ENCODE data around the gene IL1RN.

IL1RN gene

DNA sequence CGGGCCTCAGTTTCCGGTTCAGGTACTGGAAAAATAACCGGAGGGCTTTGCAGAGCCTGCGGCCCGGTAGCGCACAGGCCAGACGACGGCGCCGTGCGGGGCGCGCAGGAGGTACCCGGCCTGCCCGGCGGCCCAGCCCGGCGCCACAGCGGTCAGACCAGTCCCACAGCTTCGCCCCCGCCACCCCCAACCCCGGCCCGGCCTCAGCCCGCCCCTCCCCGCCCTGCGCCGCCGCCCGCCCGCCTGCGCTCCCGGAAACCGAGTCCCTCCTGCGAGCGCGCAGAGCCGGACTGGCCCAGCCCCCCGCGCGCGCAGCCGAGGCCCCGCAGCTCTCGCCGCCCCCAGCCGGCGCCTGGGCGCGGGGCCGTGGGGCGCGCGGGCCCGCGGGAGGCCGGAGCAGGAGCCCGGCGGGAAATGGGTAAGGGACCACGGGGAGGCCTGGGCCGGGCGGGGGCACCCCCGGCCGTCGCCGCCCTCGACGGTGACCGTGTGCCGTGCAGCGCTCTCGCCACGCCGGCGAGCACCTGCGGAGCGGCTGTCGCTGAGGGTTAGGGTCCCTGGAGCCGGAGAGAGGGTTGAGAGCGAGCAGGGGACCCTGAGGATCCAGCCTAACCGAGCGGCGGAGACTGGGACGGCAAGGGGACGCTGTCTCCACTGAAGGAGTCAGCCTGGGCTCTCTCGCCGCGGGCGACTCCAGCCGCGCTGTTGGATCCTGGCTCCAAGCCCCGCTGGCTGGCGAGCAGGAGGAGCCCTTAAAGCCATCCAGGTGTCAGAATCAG is 29.9 kb downstream of the IL1RN start:
- DNase-seq (ENCODE audit: low read depth) = no peak

DNA sequence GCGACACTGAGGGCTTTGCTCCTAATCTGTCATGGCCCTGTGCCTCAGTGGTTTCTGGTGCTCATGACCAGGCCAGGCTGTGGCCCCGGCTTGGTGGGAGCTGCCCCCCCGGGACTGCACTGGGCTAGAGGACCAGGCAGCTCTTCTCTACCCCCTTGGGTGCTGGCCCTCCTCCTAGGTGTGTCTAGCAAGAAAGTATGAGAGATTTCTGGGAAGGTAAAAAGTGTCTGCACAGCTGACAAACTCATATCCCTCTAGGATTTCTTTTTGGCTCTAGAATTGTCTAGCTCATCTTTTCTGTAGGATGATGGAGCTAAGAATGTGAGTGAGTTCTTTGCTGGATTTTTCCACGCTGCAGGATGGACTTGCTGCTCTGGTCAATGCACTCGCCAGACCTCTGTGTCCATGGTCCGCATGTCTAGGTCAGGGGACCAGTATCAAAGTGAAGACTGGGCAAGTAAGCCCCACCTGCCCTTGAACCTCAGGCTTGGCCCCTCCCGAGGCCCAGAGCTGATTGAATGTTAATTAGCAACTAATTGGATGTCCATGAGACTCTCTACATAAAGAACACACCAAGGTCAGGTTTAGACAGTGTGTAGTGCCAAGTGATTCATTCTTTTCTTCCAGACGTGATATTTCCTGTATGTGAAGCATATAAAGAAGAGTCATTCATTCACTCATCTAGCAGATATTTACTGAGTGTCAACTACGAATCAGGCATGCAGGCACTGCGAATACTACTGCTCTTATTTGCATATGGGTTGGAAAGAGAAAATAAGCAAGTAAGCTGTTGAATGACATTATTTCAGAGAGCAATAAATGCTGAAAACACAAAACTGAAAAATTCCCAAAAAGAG is 30.7 kb downstream of the IL1RN start:
- no peak for DNase-seq (ENCODE audit: low read depth)

DNA sequence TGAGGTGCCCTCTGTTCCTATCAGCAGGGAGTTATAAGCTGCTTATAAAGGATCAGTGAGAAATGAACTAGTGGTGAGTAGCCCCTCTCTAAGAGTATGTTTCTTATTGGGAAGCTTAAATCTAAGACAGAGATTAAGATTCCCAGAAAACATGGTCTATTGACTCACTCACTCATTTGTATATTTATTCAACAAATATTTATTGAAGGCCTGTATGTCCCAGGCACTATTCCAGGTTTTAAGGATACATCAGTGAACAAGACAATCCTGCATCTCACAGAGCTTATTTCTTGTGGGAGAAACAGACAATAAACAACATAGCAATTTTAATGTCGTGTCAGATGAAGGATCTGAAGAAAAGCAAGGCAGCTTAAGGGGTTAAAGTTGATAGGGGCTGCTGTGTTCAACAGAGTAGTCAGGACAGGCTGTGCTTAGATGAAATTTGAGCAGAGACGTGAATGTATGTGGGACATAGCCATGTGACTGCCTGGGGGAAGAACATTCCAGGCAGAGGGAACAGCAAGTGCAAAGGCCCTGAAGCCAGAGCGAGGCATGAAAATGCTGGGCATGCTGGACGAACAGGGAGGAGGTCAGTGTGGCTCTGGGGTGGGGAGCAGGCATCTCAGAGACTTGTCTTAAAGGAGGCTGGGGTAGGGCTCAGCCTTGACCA is 31.6 kb downstream of the IL1RN start:
- DNase-seq (ENCODE audit: low read depth) = no peak

DNA sequence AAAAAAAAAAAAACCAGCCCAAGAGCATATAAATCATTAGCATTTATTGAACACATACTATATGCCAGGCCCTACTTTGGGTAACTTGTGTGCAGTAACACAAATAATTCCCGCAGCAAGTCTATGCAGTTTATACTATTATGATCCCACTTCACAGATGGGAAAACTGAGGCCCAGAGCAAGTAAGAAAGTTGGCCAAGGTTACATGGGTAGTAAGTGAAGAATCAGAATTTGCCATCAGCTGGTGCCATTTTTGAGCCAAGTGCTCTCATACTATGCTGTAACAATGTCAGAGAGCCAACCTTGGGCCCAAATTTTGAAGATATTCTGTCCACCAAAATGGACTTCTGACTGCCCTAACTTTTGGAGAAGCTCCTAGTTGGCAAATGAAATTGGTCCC is 32.9 kb downstream of the IL1RN start:
- DNase-seq (ENCODE audit: low read depth) = no peak

DNA sequence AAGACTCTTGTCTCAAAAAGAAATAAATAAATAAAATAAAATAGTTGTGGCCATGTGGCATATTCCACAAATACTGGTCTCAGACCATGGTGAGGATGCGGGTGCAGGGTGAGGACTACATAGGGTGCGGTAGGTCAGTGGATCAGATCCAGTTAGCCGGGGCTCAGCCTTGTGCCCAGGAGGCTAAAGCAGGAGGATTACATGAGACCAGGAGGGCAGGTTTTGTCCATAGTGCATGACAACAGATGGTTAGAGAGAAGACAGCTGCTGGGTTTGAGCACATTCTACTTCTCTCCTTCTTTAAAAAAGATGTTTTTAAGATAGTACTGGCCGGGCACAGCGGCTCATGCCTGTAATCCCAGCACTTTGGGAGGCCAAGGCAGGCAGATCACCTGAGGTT is 33.6 kb downstream of the IL1RN start:
- no peak for DNase-seq (ENCODE audit: low read depth)

DNA sequence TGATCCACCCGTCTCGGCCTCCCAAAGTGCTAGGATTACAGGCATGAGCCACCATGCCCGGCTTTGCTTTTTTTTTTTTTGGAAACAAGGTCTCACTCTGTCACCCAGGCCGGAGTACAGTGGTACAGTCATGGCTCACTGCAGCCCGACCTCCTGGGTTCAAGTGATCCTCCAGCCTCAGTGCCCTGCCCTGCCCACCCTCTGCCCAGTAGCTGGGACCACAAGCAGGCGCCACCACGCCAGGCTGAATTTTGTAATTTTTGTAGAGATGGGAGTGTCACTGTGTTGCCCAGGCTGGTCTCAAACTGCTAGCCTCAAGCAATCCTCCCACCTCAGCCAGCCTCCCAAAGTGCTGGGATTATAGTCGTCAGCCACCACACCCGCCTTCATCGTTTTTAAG is 34.8 kb downstream of the IL1RN start:
- no peak for DNase-seq (ENCODE audit: low read depth)

DNA sequence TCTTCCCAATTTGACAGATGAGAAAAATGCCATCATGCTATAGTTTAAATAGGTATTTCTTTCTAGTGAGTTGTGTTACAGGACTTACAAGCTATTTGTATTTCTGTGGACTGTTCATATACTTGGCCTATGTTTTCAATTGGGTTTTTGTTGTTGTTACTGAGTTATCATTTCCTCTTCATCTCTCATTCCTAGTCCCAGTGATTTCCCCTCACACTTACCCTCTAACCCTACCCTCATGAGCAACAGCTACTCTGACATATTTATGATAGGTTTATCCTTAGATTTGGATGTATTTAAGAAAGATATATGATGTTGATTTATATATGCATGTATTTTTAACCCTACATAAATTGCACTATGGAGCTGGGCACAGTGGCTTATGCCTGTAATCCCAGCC is 35.5 kb downstream of the IL1RN start:
- no peak for DNase-seq (ENCODE audit: low read depth)

DNA sequence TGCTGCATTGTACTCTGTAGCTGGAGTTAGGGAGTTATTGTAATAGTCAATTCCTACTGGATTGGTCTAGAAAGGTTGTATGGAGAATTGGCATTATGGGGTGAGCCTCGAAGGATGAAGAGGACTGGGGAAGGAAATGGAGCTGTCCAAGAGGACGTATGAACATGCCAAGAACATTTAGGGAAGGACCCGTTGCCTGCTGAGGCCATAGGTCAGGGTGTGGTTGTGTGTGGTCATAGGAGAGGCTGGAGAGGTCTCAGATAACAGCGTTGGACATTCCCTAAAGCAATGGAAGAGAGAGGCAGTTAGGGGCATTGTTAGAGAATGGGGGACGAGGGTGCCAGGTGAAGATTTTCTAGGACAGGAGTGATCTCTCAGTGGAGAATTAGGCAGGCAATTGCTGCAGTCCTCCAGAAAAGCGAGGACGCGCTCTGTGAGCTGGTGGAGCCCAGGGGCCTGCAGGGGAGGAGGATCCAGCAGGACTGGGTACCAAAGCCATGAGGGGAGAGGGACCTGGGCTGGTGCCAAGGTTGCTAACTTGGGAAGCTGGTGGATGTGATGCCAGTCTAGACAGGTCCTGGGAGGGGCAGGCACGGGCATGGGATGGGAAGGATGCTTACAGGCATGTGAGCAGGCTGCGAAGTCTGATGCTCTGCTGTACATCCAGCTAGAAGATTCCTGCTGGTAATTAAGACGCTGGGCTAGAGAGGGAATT is 37.0 kb downstream of the IL1RN start:
- no peak for DNase-seq (ENCODE audit: low read depth)

DNA sequence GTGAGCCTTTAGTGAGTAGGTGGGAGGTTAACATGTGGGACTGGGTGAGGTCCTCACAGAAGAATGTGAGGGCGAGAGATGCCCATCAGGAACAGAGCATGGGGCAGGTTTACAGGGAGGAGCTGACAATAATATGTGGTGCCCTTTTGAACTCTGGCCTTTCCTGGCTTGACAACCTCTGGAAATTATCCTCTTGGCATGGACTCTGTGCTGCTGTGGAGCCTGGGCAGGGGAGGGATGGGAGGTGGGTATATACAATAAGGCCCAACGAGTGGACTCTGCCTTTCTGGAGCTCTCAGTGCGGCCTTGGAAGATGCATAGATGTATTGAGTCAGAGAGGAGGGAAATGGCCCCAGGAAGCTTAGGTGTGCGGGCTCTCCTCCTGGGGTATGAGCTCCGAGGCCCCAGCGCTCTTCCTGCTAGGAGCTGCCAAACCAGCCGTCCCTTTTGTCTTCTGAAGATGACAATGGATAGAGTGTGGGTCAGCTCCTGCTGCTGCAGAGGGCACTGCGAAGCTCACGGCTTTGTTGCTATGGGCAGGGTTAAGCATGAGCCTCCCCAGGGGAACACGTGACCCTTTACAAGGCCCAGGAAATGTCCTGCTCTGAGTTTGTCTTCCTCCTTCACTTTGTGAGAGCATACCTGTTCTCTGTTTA is 37.7 kb downstream of the IL1RN start:
- DNase-seq (ENCODE audit: low read depth) = no peak

DNA sequence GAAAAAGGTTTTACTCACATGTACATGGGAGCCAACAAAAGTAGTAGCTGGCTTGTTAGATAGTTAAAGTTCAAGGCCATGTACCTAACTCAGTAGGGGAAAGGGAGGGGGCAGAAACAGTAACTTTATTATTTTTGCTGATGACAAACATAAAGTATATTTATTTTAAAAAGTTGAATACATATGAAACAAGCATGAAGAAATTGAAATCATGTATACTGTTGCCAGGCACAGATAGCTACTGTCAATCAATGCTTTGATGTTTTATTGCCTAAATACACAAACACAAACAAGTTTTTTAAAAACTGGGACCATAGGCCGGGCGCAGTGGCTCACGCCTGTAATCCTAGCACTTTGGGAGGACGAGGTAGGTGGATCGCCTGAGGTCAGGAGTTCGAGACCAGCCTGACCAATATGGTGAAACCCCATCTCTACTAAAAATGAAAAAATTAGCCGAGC is 38.8 kb downstream of the IL1RN start:
- no peak for DNase-seq (ENCODE audit: low read depth)

DNA sequence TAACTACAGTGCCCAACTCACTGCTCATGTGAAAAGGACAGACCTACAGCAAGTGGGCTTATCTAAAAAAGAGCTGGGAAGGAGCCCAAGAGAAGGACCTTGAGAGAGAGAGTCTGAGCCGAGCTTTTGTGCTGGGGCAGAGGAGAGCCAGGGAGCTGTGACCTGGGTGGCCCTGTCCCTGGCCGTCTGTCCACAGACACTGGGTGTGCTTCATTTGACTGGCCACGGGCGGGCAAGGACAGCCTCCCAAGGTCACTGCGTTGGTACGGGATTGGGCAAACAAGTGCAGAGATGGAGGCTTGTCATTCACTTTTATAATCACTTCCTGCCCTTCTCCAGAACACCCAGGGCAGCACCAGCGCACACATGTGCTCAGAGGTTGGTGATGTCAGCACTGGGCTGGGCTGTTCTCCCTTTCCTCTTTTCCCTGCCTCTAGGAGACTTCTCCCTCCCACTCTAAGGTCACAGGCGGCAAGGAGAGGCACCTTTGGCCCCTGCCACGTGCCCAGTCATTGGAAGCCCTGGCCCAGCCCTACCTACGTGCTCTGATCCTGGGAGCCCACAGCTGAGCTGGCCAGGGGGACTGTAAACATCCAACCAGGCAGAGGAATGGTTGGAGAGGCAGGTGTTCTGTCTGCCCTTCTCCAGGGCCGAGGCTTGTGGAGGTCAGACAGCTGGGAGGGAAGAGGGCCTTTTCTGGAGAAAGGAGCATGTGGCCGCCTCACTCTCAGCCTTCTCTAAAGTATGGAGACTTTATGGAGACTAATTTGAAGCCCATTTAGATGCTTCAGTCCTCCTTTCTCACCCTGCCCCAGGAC is 39.9 kb downstream of the IL1RN start:
- no peak for DNase-seq (ENCODE audit: low read depth)

DNA sequence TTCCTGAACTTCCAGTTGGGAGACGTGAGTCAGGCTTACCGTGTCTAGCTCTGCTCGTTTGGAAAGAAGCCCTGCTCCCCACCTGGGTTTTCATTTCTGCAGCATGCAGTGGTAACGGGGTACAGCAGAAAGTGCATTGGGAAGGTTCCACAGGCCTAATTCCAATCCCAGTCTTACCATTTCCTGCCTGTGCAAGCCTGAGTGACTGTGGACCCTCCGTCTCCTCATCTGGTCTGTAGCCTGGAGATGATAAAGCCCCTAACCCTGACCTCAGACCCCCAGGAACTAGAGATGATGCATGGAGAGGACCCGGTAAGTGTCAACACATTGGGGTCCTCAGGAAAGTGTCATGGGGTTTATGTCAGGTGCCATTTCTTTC is 40.6 kb downstream of the IL1RN start:
- no peak for DNase-seq (ENCODE audit: low read depth)

DNA sequence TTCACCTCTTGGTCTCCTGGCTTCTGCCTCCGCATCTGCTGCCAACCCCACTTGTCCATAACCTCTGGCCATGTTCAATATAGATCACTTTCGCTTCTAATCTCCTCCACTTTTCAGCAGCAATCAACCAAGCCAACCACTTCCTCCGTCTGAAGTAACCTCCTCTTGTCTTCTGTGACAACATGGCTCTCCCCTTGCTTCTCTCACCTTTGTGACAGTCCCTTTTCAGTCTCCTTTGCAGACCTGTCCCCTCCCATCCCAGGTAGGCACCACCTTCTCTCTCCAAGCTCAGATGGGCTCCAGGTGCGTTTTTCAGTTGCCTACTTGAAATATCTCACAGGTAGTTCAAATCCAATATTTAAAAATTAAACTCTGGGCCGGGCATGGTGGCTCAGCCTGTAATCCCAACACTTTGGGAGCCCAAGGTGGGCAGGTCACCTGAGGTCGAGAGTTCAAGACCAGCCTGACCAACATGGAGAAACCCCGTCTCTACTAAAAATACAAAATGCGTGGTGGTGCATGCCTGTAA is 41.7 kb downstream of the IL1RN start:
- no peak for DNase-seq (ENCODE audit: low read depth)

DNA sequence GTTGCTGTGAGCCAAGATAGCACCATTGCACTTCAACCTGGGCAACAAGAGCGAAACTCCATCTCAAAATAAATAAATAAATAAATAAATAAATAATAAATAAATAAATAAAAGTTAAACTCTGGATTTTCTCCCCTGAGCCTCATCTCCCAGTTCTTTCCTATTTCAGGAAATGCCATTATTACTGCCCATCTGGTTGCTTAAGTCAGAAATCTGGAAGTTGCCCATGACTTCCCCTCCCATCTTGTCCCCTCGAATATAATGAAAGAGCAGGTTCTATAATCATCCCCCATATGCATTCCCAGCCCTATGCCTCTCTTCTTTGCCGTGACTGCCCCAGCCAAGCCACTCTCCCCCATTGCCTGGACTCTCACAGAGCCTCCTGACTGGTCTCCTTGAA is 42.2 kb downstream of the IL1RN start:
- DNase-seq (ENCODE audit: low read depth) = no peak

DNA sequence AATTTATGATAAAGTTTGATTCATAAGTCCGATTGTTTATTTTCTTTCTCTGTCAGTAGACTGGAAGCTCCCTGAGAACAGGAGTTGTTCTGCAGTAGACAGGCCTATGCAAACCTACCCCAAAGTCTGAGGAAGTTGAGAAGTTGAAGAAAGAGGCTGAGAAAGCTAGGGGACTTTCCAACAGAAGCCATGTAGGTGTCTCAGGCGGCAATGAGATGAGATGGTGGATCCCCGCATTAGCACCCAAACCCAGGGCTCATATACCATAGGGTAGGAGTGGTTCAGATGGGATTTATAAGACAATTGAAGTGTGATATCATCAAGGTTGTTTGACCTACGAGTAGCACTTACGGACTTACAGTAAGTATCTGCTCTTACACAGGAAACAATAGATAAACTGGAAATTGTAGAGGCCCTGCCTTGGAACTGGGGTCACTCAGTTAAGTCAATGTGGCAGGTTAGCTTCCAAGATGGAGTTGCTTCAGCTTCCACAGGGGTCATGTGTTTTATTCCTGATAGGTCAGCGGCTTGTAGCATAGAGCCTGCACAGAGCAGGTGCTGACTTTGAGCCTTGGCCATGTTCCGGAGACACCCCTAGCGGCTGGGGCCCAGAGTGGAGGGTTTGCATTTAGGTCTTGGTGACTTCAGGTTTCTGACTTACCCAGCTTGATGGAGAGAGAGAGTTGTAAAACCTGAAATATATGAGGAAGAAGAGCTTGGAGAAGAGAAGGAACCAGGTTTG is 44.1 kb downstream of the IL1RN start:
- no peak for DNase-seq (ENCODE audit: low read depth)

DNA sequence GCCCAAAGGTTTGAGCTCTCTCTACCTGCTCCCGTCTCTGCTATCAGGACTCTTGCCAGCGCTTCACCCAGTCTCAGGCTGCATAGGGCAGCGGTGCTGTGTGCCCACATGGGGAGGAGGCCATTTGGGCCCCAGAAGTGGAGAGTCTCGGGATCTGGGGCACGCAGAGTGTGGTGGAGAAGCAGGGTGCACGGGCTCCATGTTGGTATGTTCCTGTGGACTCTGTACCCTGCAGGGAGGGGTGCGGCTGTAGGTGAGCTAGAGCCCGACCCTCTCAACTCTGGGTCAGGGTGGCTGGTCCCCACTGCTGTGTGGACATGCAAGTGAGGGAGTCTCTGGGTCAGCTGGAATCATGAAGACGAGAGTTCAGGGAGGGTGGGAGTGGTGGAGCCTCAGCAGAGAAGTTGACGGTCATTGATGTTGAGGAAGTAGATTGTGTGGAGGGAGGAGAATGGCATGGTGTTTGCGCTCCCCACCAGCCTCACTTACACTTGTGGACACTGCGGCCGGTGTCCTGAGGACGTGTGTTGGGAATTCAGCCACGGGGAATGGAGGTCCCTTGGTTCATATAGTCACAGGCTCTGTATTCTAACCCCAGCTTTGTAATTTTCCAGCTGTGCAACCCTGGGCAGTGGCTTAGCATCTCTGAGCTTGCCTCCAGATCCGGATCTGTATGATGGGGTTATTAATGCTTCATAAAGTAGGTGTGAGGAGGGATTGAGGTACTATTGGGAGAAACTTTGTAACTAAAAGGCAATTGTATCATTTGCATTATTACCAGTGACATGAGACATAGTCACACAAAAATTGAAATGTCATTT is 45.5 kb downstream of the IL1RN start:
- DNase-seq (ENCODE audit: low read depth) = no peak

DNA sequence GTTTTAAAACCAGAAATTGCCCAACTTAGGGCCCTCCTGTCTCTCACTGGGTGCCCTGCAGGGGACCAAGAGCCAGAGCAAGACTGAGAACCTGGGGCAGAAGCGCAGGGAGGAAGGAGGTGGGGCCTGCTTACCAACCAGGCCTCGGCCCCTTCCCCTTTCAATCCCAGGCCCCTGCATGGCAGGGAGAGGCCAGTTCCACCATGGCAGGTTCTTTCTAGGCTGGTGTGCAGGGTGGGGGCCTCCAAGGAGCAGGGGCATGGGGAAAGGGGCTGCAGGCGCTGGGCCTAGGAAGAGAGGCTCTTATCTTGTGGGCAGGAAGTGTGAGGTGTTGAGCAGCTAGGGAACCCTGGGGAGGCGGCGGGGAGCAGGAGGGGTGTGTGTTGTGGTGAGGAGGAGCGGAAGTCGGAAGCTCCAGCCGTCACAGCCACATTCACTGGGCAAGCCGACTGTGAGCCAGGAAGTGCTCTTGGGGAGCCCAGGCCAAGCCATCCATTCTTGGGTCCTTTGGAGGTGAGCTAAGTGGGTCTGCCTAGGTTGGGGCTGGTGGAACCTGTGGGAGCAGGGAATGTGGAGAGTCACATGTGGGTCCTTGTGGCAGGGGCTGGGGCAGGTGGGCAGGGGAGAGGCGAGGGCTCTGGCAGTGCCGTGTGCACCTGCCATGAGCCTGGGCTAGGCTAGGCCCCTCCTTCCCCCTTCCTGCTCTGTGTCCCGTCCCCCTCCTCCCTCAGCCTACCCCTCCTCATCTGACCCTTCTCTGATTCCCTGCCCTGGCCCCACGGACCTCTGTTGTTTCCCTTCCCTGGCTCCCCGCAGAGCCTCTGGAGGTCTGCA is 46.4 kb downstream of the IL1RN start, which contains the start of gene PSD4:
Gene PSD4 (plus strand): TSS at position 430 of the 834 bp plus-strand sequence. CDS start 8,486 bp downstream, outside the sequence.
- peak; percentile 78 for DNase-seq (ENCODE audit: low read depth)

DNA sequence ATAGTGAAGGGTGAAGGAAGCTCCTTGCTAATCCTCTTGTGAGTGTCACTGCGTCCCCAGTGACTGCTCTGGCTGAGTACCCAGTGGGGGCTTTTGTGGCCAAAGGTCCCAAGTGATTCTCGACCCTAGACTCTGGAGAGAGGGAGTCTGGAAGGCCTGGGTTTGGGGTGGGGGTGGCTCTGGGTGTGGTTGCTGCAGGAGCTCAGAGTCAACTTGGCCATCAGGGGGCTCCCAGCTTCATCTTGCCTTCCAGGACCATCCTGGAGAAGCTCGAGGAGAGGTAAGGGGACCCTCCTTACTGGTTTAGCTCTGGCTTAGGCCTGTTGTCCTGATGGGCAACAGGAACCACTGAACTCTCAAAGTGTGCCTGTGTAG is 47.0 kb downstream of the IL1RN start:
- no peak for DNase-seq (ENCODE audit: low read depth)

All from activated T-cell treated with anti-CD3 and anti-CD28 coated beads for 1 hour (primary cell).